ENCODE measurements around the gene MPPED1. TPM values are rescaled to one million over a fixed set of nuclear protein-coding genes. Genes with fewer than 3 reads are reported as not detected.

Gene MPPED1
- total RNA-seq (2022): not detected in 2 replicates
- not detected for Bru-seq, nascent RNA
- not detected for BruChase-seq, experiment 1, labeled RNA remaining after a 6-hour chase
- not detected for BruChase-seq, experiment 2, labeled RNA remaining after a 2-hour chase
- long read RNA-seq: 0 reads

GRCh38 chr22:43411869-43412807 lies at the start of gene MPPED1:
Gene MPPED1 (plus strand): TSS chr22:43412014. CDS start chr22:43424986, 12,972 bp downstream.
- no peaks in the 10 kb centered on the region for H3K4me1 Mint-ChIP-seq (ENCODE audit: low read depth, unreplicated experiment)
- TF ChIP-seq CTCF (IDR thresholded peaks at IDR 0.05; ENCODE audit: unreplicated experiment): no peak
- intact Hi-C loops (cut with micrococcal nuclease; ENCODE audit: unreplicated experiment): no loop called here
- no peak within 1 kb of the TSS for H3K4me3 Mint-ChIP-seq (ENCODE audit: low read depth, unreplicated experiment)
- no peak within 1 kb of the TSS for H3K27ac Mint-ChIP-seq (ENCODE audit: unreplicated experiment)
- H3K27me3 Mint-ChIP-seq (ENCODE audit: unreplicated experiment): peaks cover 89% of the 10 kb centered on the region
- no peak for DNase-seq
- CTCF ChIA-PET: interaction anchor here (0.6 kb wide), 1 partner anchor 13 kb away, joined by 7 read pairs; no protein-coding TSS in a partner anchor
- no TSS peak for BruUV-seq (replicated peaks)
- no peaks in the 10 kb centered on the region for H3K36me3 Mint-ChIP-seq (ENCODE audit: insufficient read depth, unreplicated experiment)
- no peaks in the 10 kb centered on the region for H3K9me3 Mint-ChIP-seq (ENCODE audit: low read depth, unreplicated experiment)

GRCh38 chr22:43363315-43364168 lies 48.3 kb upstream of the MPPED1 start:
- CTCF ChIA-PET: interaction anchor here (0.6 to 0.7 kb wide), 4 partner anchors 54 to 539 kb away, joined by 3 to 6 read pairs (median 4); no protein-coding TSS in a partner anchor
- no peak overlapping the region for H3K27ac Mint-ChIP-seq (ENCODE audit: unreplicated experiment)

GRCh38 chr22:43364169-43364435 lies 47.7 kb upstream of the MPPED1 start:
- Mint-ChIP-seq H3K36me3 (ENCODE audit: insufficient read depth, unreplicated experiment) (no peaks in the 10 kb centered on the region), H3K4me3 (ENCODE audit: low read depth, unreplicated experiment) (no peak overlapping the region), H3K4me1 (ENCODE audit: low read depth, unreplicated experiment) (no peaks in the 10 kb centered on the region), H3K27me3 (ENCODE audit: unreplicated experiment) (peaks cover 90% of the 10 kb centered on the region), H3K27ac (ENCODE audit: unreplicated experiment) (no peak overlapping the region), H3K9me3 (ENCODE audit: low read depth, unreplicated experiment) (no peaks in the 10 kb centered on the region)
- CTCF ChIA-PET: interaction anchor here (0.6 to 0.7 kb wide), 2 partner anchors 86 to 539 kb away, joined by 3 to 4 read pairs; no protein-coding TSS in a partner anchor
- intact Hi-C loops (cut with micrococcal nuclease; ENCODE audit: unreplicated experiment): no loop called here
- BruUV-seq (replicated peaks): no TSS peak
- no peak for DNase-seq
- no peak for TF ChIP-seq CTCF (IDR thresholded peaks at IDR 0.05; ENCODE audit: unreplicated experiment)

More at GRCh38 chr22:43363315-43364168, 48.3 kb upstream of the MPPED1 start:
- Mint-ChIP-seq H3K4me3 (ENCODE audit: low read depth, unreplicated experiment) (no peak overlapping the region), H3K9me3 (ENCODE audit: low read depth, unreplicated experiment) (no peaks in the 10 kb centered on the region), H3K4me1 (ENCODE audit: low read depth, unreplicated experiment) (no peaks in the 10 kb centered on the region), H3K36me3 (ENCODE audit: insufficient read depth, unreplicated experiment) (no peaks in the 10 kb centered on the region), H3K27me3 (ENCODE audit: unreplicated experiment) (peaks cover 90% of the 10 kb centered on the region)
- no TSS peak for BruUV-seq (replicated peaks)
- TF ChIP-seq CTCF (IDR thresholded peaks at IDR 0.05; ENCODE audit: unreplicated experiment): no peak
- no peak for DNase-seq
- intact Hi-C loops (cut with micrococcal nuclease; ENCODE audit: unreplicated experiment): no loop called here

GRCh38 chr22:43365715-43366440 lies 45.9 kb upstream of the MPPED1 start:
- no peak overlapping the region for H3K4me3 Mint-ChIP-seq (ENCODE audit: low read depth, unreplicated experiment)
- no peak overlapping the region for H3K27ac Mint-ChIP-seq (ENCODE audit: unreplicated experiment)
- CTCF ChIA-PET: interaction anchor here (0.6 kb wide), 1 partner anchor 110 kb away, joined by 3 read pairs; no protein-coding TSS in a partner anchor
- H3K36me3 Mint-ChIP-seq (ENCODE audit: insufficient read depth, unreplicated experiment): no peaks in the 10 kb centered on the region
- no peaks in the 10 kb centered on the region for H3K4me1 Mint-ChIP-seq (ENCODE audit: low read depth, unreplicated experiment)
- intact Hi-C loops (cut with micrococcal nuclease; ENCODE audit: unreplicated experiment): no loop called here
- H3K9me3 Mint-ChIP-seq (ENCODE audit: low read depth, unreplicated experiment): no peaks in the 10 kb centered on the region
- H3K27me3 Mint-ChIP-seq (ENCODE audit: unreplicated experiment): peaks cover 90% of the 10 kb centered on the region
- TF ChIP-seq CTCF (IDR thresholded peaks at IDR 0.05; ENCODE audit: unreplicated experiment): no peak
- BruUV-seq (replicated peaks): no TSS peak
- no peak for DNase-seq

All from Calu3 (cell line).